Mucosa of stomach (tissue), 1 donor: ENCODE results near the gene CTAG1B.
"Not testable (repeated sequence)": the region's sequence is repeated elsewhere in the genome, so short reads cannot be mapped to it uniquely, and the experiment has no call there.

Experiments used
- H3K27me3 ChIP-seq: one replicate; pipeline ENCODE4 v1.7.0; 2013; ENCODE audit warnings: mild to moderate bottlenecking, low read length; ENCODE audit not compliant: control insufficient read depth, insufficient read depth
- H3K36me3 ChIP-seq: one replicate; pipeline ENCODE4 v1.7.0; 2013; ENCODE audit warnings: low read length; ENCODE audit not compliant: control insufficient read depth, insufficient read depth
- H3K4me1 ChIP-seq: one replicate; pipeline ENCODE4 v1.7.0; 2013; ENCODE audit warnings: mild to moderate bottlenecking, low read length; ENCODE audit not compliant: control insufficient read depth, insufficient read depth
- H3K4me3 ChIP-seq: one replicate; pipeline ENCODE4 v1.7.0; 2013; ENCODE audit warnings: low read length
- H3K9ac ChIP-seq: one replicate; pipeline ENCODE4 v1.7.0; 2013; ENCODE audit warnings: mild to moderate bottlenecking, low read length, moderate library complexity
- H3K9me3 ChIP-seq: one replicate; pipeline ENCODE4 v1.7.0; 2013; ENCODE audit warnings: mild to moderate bottlenecking, low read length, moderate library complexity; ENCODE audit not compliant: control insufficient read depth
- donor health status: Pancreatic carcinoma.

The CTAG1B gene

GRCh38 chrX:154611146-154611545 is 7.9 kb downstream of the CTAG1B start:
- H3K36me3 ChIP-seq, H3K27me3 ChIP-seq, H3K4me3 ChIP-seq, H3K9me3 ChIP-seq, H3K9ac ChIP-seq, H3K4me1 ChIP-seq: not testable (repeated sequence)

DNA sequence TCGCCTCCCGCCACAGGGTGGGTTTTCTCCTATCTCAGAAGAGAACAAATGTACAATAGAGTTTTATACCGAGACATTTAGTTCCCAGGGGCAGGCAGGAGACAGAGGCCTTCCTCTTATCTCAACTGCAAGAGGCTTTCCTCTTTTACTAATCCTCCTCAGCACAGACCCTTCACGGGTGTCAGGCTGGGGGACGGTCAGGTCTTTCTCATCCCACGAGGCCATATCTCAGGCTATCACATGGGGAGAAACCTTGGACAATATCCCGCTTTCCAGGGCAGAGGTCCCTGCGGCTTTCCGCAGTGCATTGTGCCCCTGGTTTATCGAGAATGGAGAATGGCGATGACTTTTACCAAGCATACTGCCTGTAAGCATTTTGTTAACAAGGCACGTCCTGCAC is 10.3 kb downstream of the CTAG1B start:
- H3K9ac ChIP-seq, H3K4me3 ChIP-seq, H3K27me3 ChIP-seq, H3K4me1 ChIP-seq, H3K36me3 ChIP-seq, H3K9me3 ChIP-seq: not testable (repeated sequence)

GRCh38 chrX:154607976-154608375 is 11.1 kb downstream of the CTAG1B start:
- not testable (repeated sequence) for H3K4me3 ChIP-seq, H3K9me3 ChIP-seq, H3K27me3 ChIP-seq, H3K9ac ChIP-seq, H3K36me3 ChIP-seq, H3K4me1 ChIP-seq

- Histone ChIP-seq H3K27me3 (no peaks in the 10 kb centered on the region), H3K4me1 (no peaks in the 10 kb centered on the region), H3K4me3 (no peak overlapping the region), H3K9ac (no peak overlapping the region), H3K9me3 (no peaks in the 10 kb centered on the region), H3K36me3 (no peaks in the 10 kb centered on the region)
Observed at GRCh38 chrX:154607370-154607769, 11.7 kb downstream of the CTAG1B start.

- no peaks in the 10 kb centered on the region for H3K4me1 ChIP-seq
- no peaks in the 10 kb centered on the region for H3K9me3 ChIP-seq
- no peaks in the 10 kb centered on the region for H3K36me3 ChIP-seq
- no peaks in the 10 kb centered on the region for H3K27me3 ChIP-seq
- H3K4me3 ChIP-seq, result no peak overlapping the region
- H3K9ac ChIP-seq, result no peak overlapping the region
Observed at GRCh38 chrX:154605566-154605965, 13.5 kb downstream of the CTAG1B start.

GRCh38 chrX:154603438-154604430 is 15.3 kb downstream of the CTAG1B start:
- no peaks in the 10 kb centered on the region for H3K9me3 ChIP-seq
- no peak overlapping the region for H3K9ac ChIP-seq
- H3K4me1 ChIP-seq, result no peaks in the 10 kb centered on the region
- H3K27me3 ChIP-seq, result no peaks in the 10 kb centered on the region
- H3K4me3 ChIP-seq, result no peak overlapping the region
- H3K36me3 ChIP-seq, result no peaks in the 10 kb centered on the region

- Histone ChIP-seq H3K4me1 (no peaks in the 10 kb centered on the region), H3K9me3 (no peaks in the 10 kb centered on the region), H3K4me3 (no peak overlapping the region), H3K36me3 (no peaks in the 10 kb centered on the region), H3K27me3 (no peaks in the 10 kb centered on the region), H3K9ac (no peak overlapping the region)
Observed at GRCh38 chrX:154602766-154603437, 16.2 kb downstream of the CTAG1B start.

- H3K36me3 ChIP-seq, result no peaks in the 10 kb centered on the region
- H3K4me3 ChIP-seq, result no peak overlapping the region
- H3K9ac ChIP-seq, result no peak overlapping the region
- H3K4me1 ChIP-seq, result no peaks in the 10 kb centered on the region
- no peaks in the 10 kb centered on the region for H3K27me3 ChIP-seq
- no peaks in the 10 kb centered on the region for H3K9me3 ChIP-seq
Observed at GRCh38 chrX:154602226-154602625, 16.9 kb downstream of the CTAG1B start.

DNA sequence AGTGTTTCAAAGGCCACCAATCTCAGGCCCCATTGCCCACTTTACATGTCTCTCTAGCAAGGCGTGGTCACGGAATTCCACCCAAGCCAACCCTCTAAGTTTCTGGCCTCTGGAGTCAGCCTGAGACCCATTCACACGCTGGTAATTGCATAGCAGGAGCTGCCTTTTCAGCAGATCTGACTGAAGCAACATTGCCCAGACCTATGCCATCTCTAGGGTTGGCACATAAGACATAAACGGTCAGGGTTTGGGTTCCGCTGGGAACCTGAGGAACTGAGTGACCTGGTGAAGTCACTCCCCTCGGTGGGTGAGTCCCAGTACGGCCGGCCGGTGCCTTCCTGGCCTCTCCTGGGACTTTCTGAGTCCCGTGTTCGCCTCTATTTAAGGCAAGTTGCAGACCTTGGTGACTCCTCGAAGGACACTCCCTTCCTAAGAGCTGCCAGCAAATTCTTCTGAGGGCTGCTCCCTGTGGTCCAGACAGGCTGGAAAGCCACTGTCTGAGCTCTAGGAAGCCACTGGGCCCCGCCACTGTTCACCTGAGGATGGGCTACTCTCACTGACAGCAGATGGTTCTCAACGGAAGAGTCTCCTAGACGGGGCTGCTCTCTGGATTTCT is 18.2 kb downstream of the CTAG1B start:
- no peaks in the 10 kb centered on the region for H3K27me3 ChIP-seq
- H3K4me1 ChIP-seq, result no peaks in the 10 kb centered on the region
- no peak overlapping the region for H3K4me3 ChIP-seq
- no peaks in the 10 kb centered on the region for H3K36me3 ChIP-seq
- H3K9me3 ChIP-seq, result no peaks in the 10 kb centered on the region
- no peak overlapping the region for H3K9ac ChIP-seq

DNA sequence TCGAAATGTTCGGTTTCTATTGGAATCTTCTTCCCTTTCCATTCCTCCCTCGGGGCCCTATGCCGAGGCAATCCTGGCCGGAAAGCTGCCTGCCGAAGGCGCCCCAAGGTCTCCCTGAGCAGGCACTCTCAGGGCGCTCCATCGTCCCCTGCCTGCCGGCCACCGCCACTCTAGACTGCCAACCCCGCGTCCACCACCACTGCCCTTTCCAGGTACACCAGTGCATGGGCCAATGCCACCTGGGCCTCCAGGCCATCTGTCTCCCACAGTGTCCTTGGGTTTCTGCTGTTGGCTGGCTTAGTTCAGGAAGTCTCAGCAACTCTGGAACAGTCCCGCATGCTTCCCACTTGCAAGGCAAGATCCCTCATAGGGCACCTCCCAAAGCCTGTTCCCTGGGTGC is 19.6 kb downstream of the CTAG1B start:
- Histone ChIP-seq H3K27me3 (no peaks in the 10 kb centered on the region), H3K36me3 (no peaks in the 10 kb centered on the region), H3K9ac (no peak overlapping the region), H3K4me3 (no peak overlapping the region), H3K4me1 (no peaks in the 10 kb centered on the region), H3K9me3 (no peaks in the 10 kb centered on the region)

GRCh38 chrX:154598656-154599055 is 20.4 kb downstream of the CTAG1B start:
- H3K9me3 ChIP-seq, result no peaks in the 10 kb centered on the region
- no peaks in the 10 kb centered on the region for H3K27me3 ChIP-seq
- H3K4me3 ChIP-seq, result no peak overlapping the region
- no peaks in the 10 kb centered on the region for H3K4me1 ChIP-seq
- no peaks in the 10 kb centered on the region for H3K36me3 ChIP-seq
- H3K9ac ChIP-seq, result no peak overlapping the region

- no peak overlapping the region for H3K9ac ChIP-seq
- H3K27me3 ChIP-seq, result no peaks in the 10 kb centered on the region
- no peaks in the 10 kb centered on the region for H3K9me3 ChIP-seq
- H3K4me3 ChIP-seq, result no peak overlapping the region
- no peaks in the 10 kb centered on the region for H3K4me1 ChIP-seq
- no peaks in the 10 kb centered on the region for H3K36me3 ChIP-seq
Observed at GRCh38 chrX:154597221-154597620, 21.9 kb downstream of the CTAG1B start.
